ENCODE data around the gene RETSAT. TPM values are rescaled to one million over a fixed set of nuclear protein-coding genes. Genes with fewer than 3 reads are reported as not detected.
"Not testable (repeated sequence)": the region's sequence is repeated elsewhere in the genome, so short reads cannot be mapped to it uniquely, and the experiment has no call there.

The RETSAT gene
- total RNA-seq, 2 experiments from 2014 or later = 21.5 to 23.3 TPM

DNA sequence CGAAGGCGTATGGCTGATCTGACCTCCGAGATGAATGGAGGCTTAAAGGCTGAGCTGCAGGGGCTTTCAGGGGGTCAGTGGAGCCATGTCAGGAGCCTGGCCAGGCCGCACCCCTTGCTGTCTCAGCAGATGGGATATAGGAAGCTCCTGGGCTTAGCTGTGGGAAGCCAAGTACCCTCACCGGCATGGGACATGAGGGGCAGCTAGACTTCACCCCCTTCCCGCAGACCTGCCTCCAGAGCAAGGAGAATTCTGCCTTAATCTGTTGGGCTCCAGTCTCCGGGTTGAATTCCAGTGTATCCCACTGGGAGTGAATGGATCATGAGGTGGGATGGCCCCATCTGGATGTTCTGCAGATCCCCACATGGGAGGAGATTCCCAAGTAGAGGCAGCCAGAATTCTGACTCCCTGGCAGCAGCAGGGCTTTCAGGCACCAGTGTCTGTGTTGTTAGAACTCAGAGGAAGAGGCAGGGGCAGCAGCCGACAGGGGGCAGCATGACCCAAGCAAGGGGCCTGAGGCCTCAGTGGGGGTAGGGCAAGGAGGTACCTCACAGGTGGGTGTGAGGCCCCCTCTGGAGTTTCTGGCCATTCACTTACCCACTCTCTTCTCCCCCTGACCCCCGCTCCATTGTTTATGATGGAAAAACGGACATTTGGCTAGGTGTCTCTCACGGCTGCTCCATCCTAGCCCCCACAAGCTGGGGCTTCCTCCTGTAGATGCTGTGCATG lies 36.8 kb upstream of the RETSAT start:
- H3K27ac Mint-ChIP-seq = no peak overlapping the region
- no peaks in the 10 kb centered on the region for H3K9me3 Mint-ChIP-seq
- H3K27me3 Mint-ChIP-seq = no peaks in the 10 kb centered on the region
- H3K36me3 Mint-ChIP-seq = no peaks in the 10 kb centered on the region
- H3K4me1 Mint-ChIP-seq = peaks cover 5% of the 10 kb centered on the region
- peak; percentile 68 for DNase-seq
- no peak overlapping the region for H3K4me3 Mint-ChIP-seq

DNA sequence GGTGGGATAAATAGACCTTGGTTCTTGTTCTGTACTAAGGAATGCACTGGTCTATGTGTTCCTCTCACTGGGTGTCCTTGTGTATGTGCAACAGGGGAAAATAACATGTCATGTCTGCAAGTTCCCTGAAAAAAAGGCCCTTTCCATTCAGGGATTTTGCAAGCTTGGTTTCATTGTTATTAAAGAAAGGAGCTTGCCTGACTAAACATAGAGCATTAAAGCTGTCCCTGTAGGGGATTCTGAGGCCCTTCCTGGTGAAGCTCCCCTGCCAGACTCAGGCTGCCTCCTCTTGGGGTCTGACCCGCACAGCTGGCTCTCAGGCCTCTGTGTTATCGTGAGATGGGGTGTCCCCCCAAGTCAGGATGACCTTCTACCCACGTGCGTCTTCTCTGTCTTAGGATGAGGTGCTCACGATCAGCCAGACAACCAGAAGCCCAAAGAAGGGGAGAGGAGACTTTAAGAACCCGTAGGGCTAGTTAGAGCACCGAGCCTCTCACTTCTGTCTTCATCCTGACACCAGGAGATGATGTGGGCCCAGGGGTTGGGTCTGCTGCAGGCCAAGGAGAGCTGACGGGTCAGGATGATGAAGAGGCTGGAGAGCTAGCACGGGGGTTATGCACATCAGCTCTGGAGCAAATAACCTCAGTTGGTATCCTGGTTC lies 34.7 kb upstream of the RETSAT start:
- no peak overlapping the region for H3K27ac Mint-ChIP-seq
- DNase-seq = no peak
- no peak overlapping the region for H3K4me3 Mint-ChIP-seq
- peaks cover 9% of the 10 kb centered on the region for H3K4me1 Mint-ChIP-seq
- H3K36me3 Mint-ChIP-seq = no peaks in the 10 kb centered on the region
- no peaks in the 10 kb centered on the region for H3K27me3 Mint-ChIP-seq
- no peaks in the 10 kb centered on the region for H3K9me3 Mint-ChIP-seq

DNA sequence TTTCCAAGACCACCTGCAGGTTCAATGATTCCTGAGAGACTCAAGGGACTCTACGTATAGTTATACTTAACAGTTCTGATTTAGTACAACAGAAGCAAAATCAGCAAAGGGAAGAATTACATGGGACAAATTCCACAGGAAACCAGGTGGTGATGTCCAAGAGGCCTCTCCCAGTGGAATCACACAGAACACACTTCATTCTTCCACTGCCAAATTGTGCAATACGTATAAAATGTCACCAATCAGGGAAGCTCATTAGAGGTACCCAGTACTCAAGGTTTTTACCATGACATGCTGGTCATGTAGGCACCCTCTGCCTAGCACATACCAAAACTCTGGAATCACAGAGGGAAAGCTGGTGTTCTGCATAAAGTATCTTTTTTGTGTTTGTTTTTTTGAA lies 33.4 kb upstream of the RETSAT start:
- Mint-ChIP-seq H3K4me1 (peaks cover 8% of the 10 kb centered on the region), H3K4me3 (no peak overlapping the region), H3K9me3 (no peaks in the 10 kb centered on the region), H3K36me3 (no peaks in the 10 kb centered on the region), H3K27me3 (no peaks in the 10 kb centered on the region), H3K27ac (no peak overlapping the region)
- no peak for DNase-seq

DNA sequence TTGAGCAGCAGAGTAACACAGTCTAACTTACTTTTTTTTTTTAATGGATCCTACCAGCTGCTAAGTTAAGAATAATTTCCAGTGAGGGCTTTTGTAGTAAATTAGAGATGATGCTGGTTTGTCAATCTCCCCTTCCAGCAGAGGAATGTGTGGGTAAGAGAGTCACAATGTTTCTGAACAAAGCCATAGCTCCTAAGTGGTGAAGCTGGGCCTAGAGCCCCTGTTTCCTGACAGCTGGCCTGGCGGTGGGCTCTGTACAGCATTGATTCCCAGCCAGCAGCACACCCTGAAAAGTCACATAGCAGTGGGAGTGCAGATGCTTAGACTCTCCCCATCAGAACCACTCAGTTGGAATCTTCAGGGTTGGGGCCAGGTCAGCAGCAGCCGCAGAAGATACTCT lies 31.4 kb upstream of the RETSAT start:
- Mint-ChIP-seq H3K9me3 (no peaks in the 10 kb centered on the region), H3K36me3 (peaks cover 2% of the 10 kb centered on the region), H3K4me3 (no peak overlapping the region), H3K27ac (no peak overlapping the region), H3K4me1 (peaks cover 4% of the 10 kb centered on the region), H3K27me3 (no peaks in the 10 kb centered on the region)
- DNase-seq = no peak

GRCh38 chr2:85383850-85384249 lies 29.5 kb upstream of the RETSAT start:
- Mint-ChIP-seq H3K9me3 (no peaks in the 10 kb centered on the region), H3K27ac (no peak overlapping the region), H3K36me3 (peaks cover 20% of the 10 kb centered on the region), H3K4me1 (peaks cover 4% of the 10 kb centered on the region), H3K4me3 (no peak overlapping the region), H3K27me3 (no peaks in the 10 kb centered on the region)
- DNase-seq = no peak

DNA sequence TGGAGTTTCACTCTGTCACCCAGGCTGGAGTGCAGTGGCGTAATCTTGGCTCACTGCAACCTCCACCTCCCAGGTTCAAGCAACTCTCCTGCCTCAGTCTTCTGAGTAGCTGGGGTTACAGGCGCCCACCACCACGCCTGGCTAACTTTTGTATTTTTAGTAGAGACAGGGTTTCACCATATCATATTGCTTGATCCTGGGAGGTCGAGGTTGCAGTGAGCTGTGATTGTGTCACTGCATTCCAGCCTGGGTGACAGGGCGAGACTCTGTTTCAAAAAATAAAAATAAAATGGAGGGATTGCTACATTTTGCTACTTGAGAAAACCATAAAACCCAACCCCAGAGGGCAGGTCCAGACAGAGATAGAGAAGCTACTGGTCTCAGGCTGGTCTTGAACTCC lies 28.8 kb upstream of the RETSAT start:
- H3K27me3 Mint-ChIP-seq, H3K4me1 Mint-ChIP-seq, H3K4me3 Mint-ChIP-seq, H3K27ac Mint-ChIP-seq, H3K9me3 Mint-ChIP-seq, DNase-seq: not testable (repeated sequence)
- peaks cover 27% of the 10 kb centered on the region for H3K36me3 Mint-ChIP-seq

GRCh38 chr2:85380048-85380447 lies 25.7 kb upstream of the RETSAT start:
- Mint-ChIP-seq H3K9me3 (no peaks in the 10 kb centered on the region), H3K27me3 (no peaks in the 10 kb centered on the region), H3K4me3 (no peak overlapping the region), H3K36me3 (peaks cover 37% of the 10 kb centered on the region), H3K27ac (no peak overlapping the region), H3K4me1 (peaks cover 2% of the 10 kb centered on the region)
- DNase-seq = no peak

GRCh38 chr2:85378257-85378656 lies 23.9 kb upstream of the RETSAT start:
- Mint-ChIP-seq H3K4me3 (no peak overlapping the region), H3K27me3 (no peaks in the 10 kb centered on the region), H3K36me3 (peaks cover 40% of the 10 kb centered on the region), H3K4me1 (no peaks in the 10 kb centered on the region), H3K9me3 (no peaks in the 10 kb centered on the region), H3K27ac (no peak overlapping the region)
- DNase-seq = no peak

- Mint-ChIP-seq H3K9me3 (no peaks in the 10 kb centered on the region), H3K27me3 (no peaks in the 10 kb centered on the region), H3K36me3 (peaks cover 42% of the 10 kb centered on the region), H3K27ac (no peak overlapping the region), H3K4me1 (no peaks in the 10 kb centered on the region), H3K4me3 (no peak overlapping the region)
- no peak for DNase-seq
Observed at GRCh38 chr2:85377083-85377482, 22.8 kb upstream of the RETSAT start.

DNA sequence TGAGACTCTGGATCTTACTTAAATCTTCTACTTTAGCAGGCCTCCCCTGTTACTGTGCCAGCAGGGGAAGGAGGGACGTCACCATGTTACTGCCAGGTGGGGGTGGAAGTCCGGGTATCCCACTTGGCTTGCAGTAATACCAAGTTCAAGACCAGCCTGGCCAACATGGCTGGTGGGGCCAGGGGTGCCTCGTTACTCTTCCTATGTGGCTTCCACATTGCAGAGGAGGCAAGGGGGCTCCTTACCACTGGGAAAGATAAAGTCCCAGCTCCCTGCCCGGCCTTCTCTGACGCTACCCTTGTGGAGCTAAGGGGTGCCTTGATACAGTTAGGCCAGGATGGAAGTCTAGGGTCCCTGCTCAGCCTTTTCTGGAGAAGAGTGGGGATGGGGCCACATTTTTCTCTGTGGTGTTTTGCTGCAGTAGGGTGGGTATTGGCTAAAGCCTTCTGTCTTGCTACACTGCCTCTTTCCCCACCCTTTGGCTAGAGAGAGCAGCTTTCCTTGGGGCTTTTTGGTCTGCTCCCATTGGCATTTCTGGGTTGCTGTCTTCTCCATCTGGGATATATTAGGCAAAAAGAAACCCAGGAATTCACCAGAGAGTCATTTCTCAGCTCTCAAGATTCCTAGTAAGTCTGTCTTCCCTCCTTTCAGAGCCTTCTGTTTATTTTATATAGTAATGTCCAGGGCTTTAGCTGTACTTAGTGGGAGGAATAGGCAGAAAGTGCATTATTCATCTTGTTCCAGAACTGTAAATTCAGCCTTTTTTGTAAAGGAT lies 22.1 kb upstream of the RETSAT start:
- DNase-seq = no peak
- H3K9me3 Mint-ChIP-seq = no peaks in the 10 kb centered on the region
- no peaks in the 10 kb centered on the region for H3K27me3 Mint-ChIP-seq
- no peak overlapping the region for H3K27ac Mint-ChIP-seq
- no peak overlapping the region for H3K4me3 Mint-ChIP-seq
- peaks cover 40% of the 10 kb centered on the region for H3K36me3 Mint-ChIP-seq
- no peaks in the 10 kb centered on the region for H3K4me1 Mint-ChIP-seq

DNA sequence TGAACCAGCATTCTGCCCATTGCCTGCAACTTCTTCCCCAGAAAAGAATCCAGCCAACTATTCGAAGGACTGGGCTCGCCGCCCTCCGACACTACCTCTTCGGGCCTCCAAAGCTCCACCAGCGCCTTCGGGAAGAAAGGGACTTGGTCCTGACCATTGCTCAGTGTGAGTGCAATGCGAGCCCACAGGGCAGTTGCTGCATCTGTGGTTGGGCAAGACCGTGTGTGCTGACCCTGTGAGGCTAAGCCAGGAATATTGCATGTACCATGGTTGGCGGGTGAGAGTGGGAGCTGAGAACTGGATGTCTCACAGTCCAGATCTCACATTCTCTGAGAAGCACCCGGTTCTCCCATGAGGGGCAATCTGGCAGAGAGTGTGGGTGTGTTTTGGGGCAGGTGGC lies 16.7 kb upstream of the RETSAT start:
- Mint-ChIP-seq H3K4me1 (no peaks in the 10 kb centered on the region), H3K27ac (no peak overlapping the region), H3K9me3 (no peaks in the 10 kb centered on the region), H3K27me3 (no peaks in the 10 kb centered on the region), H3K4me3 (no peak overlapping the region), H3K36me3 (peaks cover 8% of the 10 kb centered on the region)
- DNase-seq = no peak

GRCh38 chr2:85369500-85369899 lies 15.2 kb upstream of the RETSAT start:
- Mint-ChIP-seq H3K27ac (no peak overlapping the region), H3K9me3 (no peaks in the 10 kb centered on the region), H3K27me3 (no peaks in the 10 kb centered on the region), H3K4me3 (no peak overlapping the region), H3K4me1 (no peaks in the 10 kb centered on the region), H3K36me3 (peaks cover 3% of the 10 kb centered on the region)
- DNase-seq = no peak

GRCh38 chr2:85368921-85369320 lies 14.6 kb upstream of the RETSAT start:
- peaks cover 3% of the 10 kb centered on the region for H3K36me3 Mint-ChIP-seq
- no peaks in the 10 kb centered on the region for H3K27me3 Mint-ChIP-seq

GRCh38 chr2:85367180-85367579 lies 12.9 kb upstream of the RETSAT start:
- DNase-seq = no peak
- no peaks in the 10 kb centered on the region for H3K4me1 Mint-ChIP-seq
- no peaks in the 10 kb centered on the region for H3K9me3 Mint-ChIP-seq
- no peak overlapping the region for H3K27ac Mint-ChIP-seq
- peaks cover 8% of the 10 kb centered on the region for H3K36me3 Mint-ChIP-seq
- no peaks in the 10 kb centered on the region for H3K27me3 Mint-ChIP-seq
- H3K4me3 Mint-ChIP-seq = no peak overlapping the region

More at GRCh38 chr2:85368921-85369320, 14.6 kb upstream of the RETSAT start:
- no peak for DNase-seq
- no peak overlapping the region for H3K4me3 Mint-ChIP-seq
- H3K9me3 Mint-ChIP-seq = no peaks in the 10 kb centered on the region
- no peaks in the 10 kb centered on the region for H3K4me1 Mint-ChIP-seq
- no peak overlapping the region for H3K27ac Mint-ChIP-seq

GRCh38 chr2:85362653-85363387 lies 8.5 kb upstream of the RETSAT start:
- H3K4me3 Mint-ChIP-seq, H3K9me3 Mint-ChIP-seq, DNase-seq, H3K4me1 Mint-ChIP-seq, H3K27me3 Mint-ChIP-seq, H3K27ac Mint-ChIP-seq: not testable (repeated sequence)
- peaks cover 16% of the 10 kb centered on the region for H3K36me3 Mint-ChIP-seq

All from activated naive CD8-positive, alpha-beta T cell treated with anti-CD3 and anti-CD28 coated beads for 36 hours (primary cell).